GM23338 (cell line): ENCODE results near the gene EDN2. TPM values are rescaled to one million over a fixed set of nuclear protein-coding genes. Genes with fewer than 3 reads are reported as not detected.

Source experiments
- ATAC-seq: fragments of 200-7000 bp; cut with Tn5 transposase; 3 replicates; pipeline ENCODE4 v1.9.1; 2020
- DNase-seq: peaks from one replicate; pipeline ENCODE4 v3.0.0-alpha.2; 2015; ENCODE audit warnings: low spot score
- H2AFZ ChIP-seq: fragments of 200-600 bp; sonication (generic); 2 replicates; pipeline ENCODE4 v1.8.0; 2016; ENCODE audit warnings: antibody characterized with exemption, mild to moderate bottlenecking, moderate library complexity
- H3F3A ChIP-seq: fragments of 200-600 bp; sonication (generic); replicated peaks from 2 replicates; pipeline ENCODE4 v1.8.0; 2017; ENCODE audit warnings: antibody characterized with exemption, mixed run types, low read depth
- H3K27ac ChIP-seq: fragments of 200-600 bp; sonication (generic); 2 replicates; pipeline ENCODE4 v1.6.1; 2016; ENCODE audit warnings: low read depth
- H3K27me3 ChIP-seq: fragments of 200-600 bp; sonication (generic); 2 replicates; pipeline ENCODE4 v1.8.0; 2016; ENCODE audit warnings: mild to moderate bottlenecking, mixed run types, moderate library complexity; ENCODE audit not compliant: insufficient read depth
- H3K36me3 ChIP-seq: fragments of 200-600 bp; sonication (generic); 2 replicates; pipeline ENCODE4 v1.8.0; 2016; ENCODE audit warnings: mild to moderate bottlenecking; ENCODE audit not compliant: insufficient read depth
- H3K4me1 ChIP-seq: fragments of 200-600 bp; sonication (generic); 2 replicates; pipeline ENCODE4 v1.8.0; 2016; ENCODE audit warnings: mild to moderate bottlenecking, moderate library complexity; ENCODE audit not compliant: insufficient read depth
- H3K4me2 ChIP-seq: fragments of 200-600 bp; sonication (generic); 2 replicates; pipeline ENCODE4 v1.7.1; 2017; ENCODE audit warnings: mixed run types
- H3K4me3 ChIP-seq: fragments of 200-600 bp; sonication (generic); 2 replicates; pipeline ENCODE4 v1.6.1; 2016; ENCODE audit warnings: mixed run types
- H3K79me2 ChIP-seq: fragments of 200-600 bp; sonication (generic); replicated peaks from 2 replicates; pipeline ENCODE4 v1.8.0; 2017; ENCODE audit warnings: mild to moderate bottlenecking; ENCODE audit not compliant: insufficient read depth
- H3K9me2 ChIP-seq: fragments of 200-600 bp; sonication (generic); 2 replicates; pipeline ENCODE4 v1.8.0; 2017; ENCODE audit not compliant: insufficient read depth
- H4K20me1 ChIP-seq: fragments of 200-600 bp; sonication (generic); replicated peaks from 2 replicates; pipeline ENCODE4 v1.8.0; 2017; ENCODE audit warnings: mild to moderate bottlenecking; ENCODE audit not compliant: insufficient read depth
- H3K27ac Mint-ChIP-seq: 2 replicates; pipeline ENCODE4 v1.8.0; 2020; ENCODE audit warnings: inconsistent platforms, mild to moderate bottlenecking, moderate library complexity, mixed read lengths
- H3K27me3 Mint-ChIP-seq: 3 replicates; pipeline ENCODE4 v1.8.0; 2022; ENCODE audit warnings: low read depth, mild to moderate bottlenecking, moderate library complexity, mixed read lengths, inconsistent platforms; ENCODE audit not compliant: insufficient read depth, poor library complexity
- H3K36me3 Mint-ChIP-seq: 3 replicates; pipeline ENCODE4 v1.8.0; 2021; ENCODE audit warnings: low read depth, mild to moderate bottlenecking, inconsistent platforms, moderate library complexity, mixed read lengths
- H3K4me1 Mint-ChIP-seq: 3 replicates; pipeline ENCODE4 v1.8.0; 2020; ENCODE audit warnings: mild to moderate bottlenecking, inconsistent platforms, mixed read lengths
- H3K4me3 Mint-ChIP-seq: 3 replicates; pipeline ENCODE4 v1.8.0; 2021; ENCODE audit warnings: moderate library complexity, mild to moderate bottlenecking, inconsistent platforms, mixed read lengths
- H3K9me3 Mint-ChIP-seq: 3 replicates; pipeline ENCODE4 v1.8.0; 2020; ENCODE audit warnings: moderate library complexity, mild to moderate bottlenecking, inconsistent platforms, mixed read lengths
- CREB1 ChIP-seq: fragments of 250-450 bp; sonication (Bioruptor Pico); IDR thresholded peaks from 2 replicates; pipeline ENCODE4 v1.5.0; 2020; ENCODE audit warnings: low read depth, mild to moderate bottlenecking, moderate library complexity
- EZH2 ChIP-seq: fragments of 200-600 bp; sonication (generic); IDR thresholded peaks from one replicate; pipeline ENCODE4 v1.8.0; 2017; ENCODE audit warnings: antibody characterized with exemption, mild to moderate bottlenecking, low read depth; ENCODE audit not compliant: unreplicated experiment
- EZH2phosphoT487 ChIP-seq: fragments of 200-600 bp; sonication (generic); IDR thresholded peaks from one replicate; pipeline ENCODE4 v1.8.1; 2018; ENCODE audit warnings: antibody characterized with exemption; ENCODE audit not compliant: unreplicated experiment
- JUNB ChIP-seq: IDR thresholded peaks from one replicate; pipeline ENCODE4 v1.6.1; 2016; ENCODE audit warnings: antibody characterized with exemption; ENCODE audit not compliant: unreplicated experiment
- NANOG ChIP-seq: IDR thresholded peaks from 2 replicates; pipeline ENCODE4 v1.6.1; 2016; ENCODE audit warnings: antibody characterized with exemption, borderline replicate concordance
- POLR2AphosphoS5 ChIP-seq: IDR thresholded peaks from 2 replicates; pipeline ENCODE4 v1.6.1; 2016; ENCODE audit warnings: antibody characterized with exemption, low read depth
- STAT1 ChIP-seq: IDR thresholded peaks from one replicate; pipeline ENCODE4 v1.6.1; 2016; ENCODE audit warnings: antibody characterized with exemption; ENCODE audit not compliant: unreplicated experiment
- ZNF114 ChIP-seq: fragments of 250-450 bp; sonication (Bioruptor Pico); IDR thresholded peaks from 2 replicates; pipeline ENCODE4 v1.5.0; 2020; ENCODE audit warnings: mild to moderate bottlenecking, moderate library complexity
- ZNF331 ChIP-seq: fragments of 250-450 bp; sonication (Bioruptor Pico); IDR thresholded peaks from 2 replicates; pipeline ENCODE4 v1.5.0; 2020; ENCODE audit warnings: low read depth, mild to moderate bottlenecking, moderate library complexity
- polyA plus RNA-seq: library from polyadenylated mRNA; unstranded; fragments of >200 nt; fragmentation: Nextera tagmentation; extraction: Ambion mirVana; gene quantifications from 2 replicates; pipeline ENCODE4 v1.2.1, GENCODE V29; 2016
- total RNA-seq: library from RNA; depleted of rRNA; stranded (reverse); fragments of >200 nt; shearing (Covaris generic); gene quantifications from 2 replicates; pipeline ENCODE4 v1.2.3, GENCODE V29; 2014
- TF ChIP-seq, protein P1 (sequence below): IDR thresholded peaks from one replicate; pipeline ENCODE4 v1.6.1; 2018; ENCODE audit warnings: antibody characterized with exemption; ENCODE audit not compliant: unreplicated experiment
- TF ChIP-seq, protein P2 (sequence below): IDR thresholded peaks from 2 replicates; pipeline ENCODE4 v1.6.1; 2016; ENCODE audit warnings: antibody characterized with exemption
- TF ChIP-seq, protein P3 (sequence below): fragments of 250-450 bp; sonication (Bioruptor Pico); IDR thresholded peaks from 2 replicates; pipeline ENCODE4 v1.5.0; 2020; ENCODE audit warnings: mild to moderate bottlenecking, moderate library complexity

The EDN2 gene
- total and polyA plus RNA-seq, 2 experiments from 2014 or later: not detected

DNA sequence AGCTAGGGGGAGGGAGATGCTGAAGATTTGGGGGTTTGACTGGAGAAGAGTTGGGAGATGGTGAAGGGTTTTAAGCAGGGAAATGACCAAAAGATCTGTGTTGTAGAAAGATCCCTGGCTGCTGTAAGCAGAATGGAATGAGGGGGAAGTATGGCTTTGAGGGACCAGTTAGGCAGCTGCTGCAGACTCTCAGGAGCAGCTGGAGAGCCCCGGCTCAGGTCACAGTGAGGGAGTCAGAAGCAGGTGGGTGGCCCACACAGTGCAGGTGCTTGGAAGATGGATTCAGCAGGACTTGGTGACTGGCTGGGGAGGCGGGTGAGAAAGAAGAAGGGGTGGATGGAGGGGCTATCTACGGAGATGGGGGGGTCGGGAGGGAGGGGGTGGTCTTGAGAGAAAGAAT is 35.7 kb downstream of the EDN2 start:
- peaks cover 9% of the 10 kb centered on the region for H3K27me3 Mint-ChIP-seq
- H3K4me1 Mint-ChIP-seq: no peaks in the 10 kb centered on the region; the same call in 2 of the 3 replicates
- Histone ChIP-seq H3K4me3 (no peak overlapping the region), H3K79me2 (no peaks in the 10 kb centered on the region), H2AFZ (no peak overlapping the region), H3K36me3 (no peaks in the 10 kb centered on the region), H4K20me1 (no peaks in the 10 kb centered on the region), H3K4me2 (no peak overlapping the region), H3K4me1 (no peaks in the 10 kb centered on the region), H3K27me3 (no peaks in the 10 kb centered on the region), H3K27ac (no peak overlapping the region), H3F3A (no peaks in the 10 kb centered on the region), H3K9me2 (no peaks in the 10 kb centered on the region)
- H3K27ac Mint-ChIP-seq: no peak overlapping the region
- no peak for ATAC-seq
- H3K9me3 Mint-ChIP-seq: peaks cover 20% of the 10 kb centered on the region; the same call in 2 of the 3 replicates
- no peak for DNase-seq
- TF ChIP-seq, protein P1, sequence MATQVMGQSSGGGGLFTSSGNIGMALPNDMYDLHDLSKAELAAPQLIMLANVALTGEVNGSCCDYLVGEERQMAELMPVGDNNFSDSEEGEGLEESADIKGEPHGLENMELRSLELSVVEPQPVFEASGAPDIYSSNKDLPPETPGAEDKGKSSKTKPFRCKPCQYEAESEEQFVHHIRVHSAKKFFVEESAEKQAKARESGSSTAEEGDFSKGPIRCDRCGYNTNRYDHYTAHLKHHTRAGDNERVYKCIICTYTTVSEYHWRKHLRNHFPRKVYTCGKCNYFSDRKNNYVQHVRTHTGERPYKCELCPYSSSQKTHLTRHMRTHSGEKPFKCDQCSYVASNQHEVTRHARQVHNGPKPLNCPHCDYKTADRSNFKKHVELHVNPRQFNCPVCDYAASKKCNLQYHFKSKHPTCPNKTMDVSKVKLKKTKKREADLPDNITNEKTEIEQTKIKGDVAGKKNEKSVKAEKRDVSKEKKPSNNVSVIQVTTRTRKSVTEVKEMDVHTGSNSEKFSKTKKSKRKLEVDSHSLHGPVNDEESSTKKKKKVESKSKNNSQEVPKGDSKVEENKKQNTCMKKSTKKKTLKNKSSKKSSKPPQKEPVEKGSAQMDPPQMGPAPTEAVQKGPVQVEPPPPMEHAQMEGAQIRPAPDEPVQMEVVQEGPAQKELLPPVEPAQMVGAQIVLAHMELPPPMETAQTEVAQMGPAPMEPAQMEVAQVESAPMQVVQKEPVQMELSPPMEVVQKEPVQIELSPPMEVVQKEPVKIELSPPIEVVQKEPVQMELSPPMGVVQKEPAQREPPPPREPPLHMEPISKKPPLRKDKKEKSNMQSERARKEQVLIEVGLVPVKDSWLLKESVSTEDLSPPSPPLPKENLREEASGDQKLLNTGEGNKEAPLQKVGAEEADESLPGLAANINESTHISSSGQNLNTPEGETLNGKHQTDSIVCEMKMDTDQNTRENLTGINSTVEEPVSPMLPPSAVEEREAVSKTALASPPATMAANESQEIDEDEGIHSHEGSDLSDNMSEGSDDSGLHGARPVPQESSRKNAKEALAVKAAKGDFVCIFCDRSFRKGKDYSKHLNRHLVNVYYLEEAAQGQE: no peak
- TF ChIP-seq EZH2 (no peak), POLR2AphosphoS5 (no peak), ZNF331 (CRISPR knock-in tag) (no peak), NANOG (no peak), ZNF114 (no peak), CREB1 (CRISPR knock-in tag) (no peak), JUNB (no peak), EZH2phosphoT487 (no peak), STAT1 (no peak)
- TF ChIP-seq, protein P2, sequence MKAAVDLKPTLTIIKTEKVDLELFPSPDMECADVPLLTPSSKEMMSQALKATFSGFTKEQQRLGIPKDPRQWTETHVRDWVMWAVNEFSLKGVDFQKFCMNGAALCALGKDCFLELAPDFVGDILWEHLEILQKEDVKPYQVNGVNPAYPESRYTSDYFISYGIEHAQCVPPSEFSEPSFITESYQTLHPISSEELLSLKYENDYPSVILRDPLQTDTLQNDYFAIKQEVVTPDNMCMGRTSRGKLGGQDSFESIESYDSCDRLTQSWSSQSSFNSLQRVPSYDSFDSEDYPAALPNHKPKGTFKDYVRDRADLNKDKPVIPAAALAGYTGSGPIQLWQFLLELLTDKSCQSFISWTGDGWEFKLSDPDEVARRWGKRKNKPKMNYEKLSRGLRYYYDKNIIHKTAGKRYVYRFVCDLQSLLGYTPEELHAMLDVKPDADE: no peak
- TF ChIP-seq, protein P3, sequence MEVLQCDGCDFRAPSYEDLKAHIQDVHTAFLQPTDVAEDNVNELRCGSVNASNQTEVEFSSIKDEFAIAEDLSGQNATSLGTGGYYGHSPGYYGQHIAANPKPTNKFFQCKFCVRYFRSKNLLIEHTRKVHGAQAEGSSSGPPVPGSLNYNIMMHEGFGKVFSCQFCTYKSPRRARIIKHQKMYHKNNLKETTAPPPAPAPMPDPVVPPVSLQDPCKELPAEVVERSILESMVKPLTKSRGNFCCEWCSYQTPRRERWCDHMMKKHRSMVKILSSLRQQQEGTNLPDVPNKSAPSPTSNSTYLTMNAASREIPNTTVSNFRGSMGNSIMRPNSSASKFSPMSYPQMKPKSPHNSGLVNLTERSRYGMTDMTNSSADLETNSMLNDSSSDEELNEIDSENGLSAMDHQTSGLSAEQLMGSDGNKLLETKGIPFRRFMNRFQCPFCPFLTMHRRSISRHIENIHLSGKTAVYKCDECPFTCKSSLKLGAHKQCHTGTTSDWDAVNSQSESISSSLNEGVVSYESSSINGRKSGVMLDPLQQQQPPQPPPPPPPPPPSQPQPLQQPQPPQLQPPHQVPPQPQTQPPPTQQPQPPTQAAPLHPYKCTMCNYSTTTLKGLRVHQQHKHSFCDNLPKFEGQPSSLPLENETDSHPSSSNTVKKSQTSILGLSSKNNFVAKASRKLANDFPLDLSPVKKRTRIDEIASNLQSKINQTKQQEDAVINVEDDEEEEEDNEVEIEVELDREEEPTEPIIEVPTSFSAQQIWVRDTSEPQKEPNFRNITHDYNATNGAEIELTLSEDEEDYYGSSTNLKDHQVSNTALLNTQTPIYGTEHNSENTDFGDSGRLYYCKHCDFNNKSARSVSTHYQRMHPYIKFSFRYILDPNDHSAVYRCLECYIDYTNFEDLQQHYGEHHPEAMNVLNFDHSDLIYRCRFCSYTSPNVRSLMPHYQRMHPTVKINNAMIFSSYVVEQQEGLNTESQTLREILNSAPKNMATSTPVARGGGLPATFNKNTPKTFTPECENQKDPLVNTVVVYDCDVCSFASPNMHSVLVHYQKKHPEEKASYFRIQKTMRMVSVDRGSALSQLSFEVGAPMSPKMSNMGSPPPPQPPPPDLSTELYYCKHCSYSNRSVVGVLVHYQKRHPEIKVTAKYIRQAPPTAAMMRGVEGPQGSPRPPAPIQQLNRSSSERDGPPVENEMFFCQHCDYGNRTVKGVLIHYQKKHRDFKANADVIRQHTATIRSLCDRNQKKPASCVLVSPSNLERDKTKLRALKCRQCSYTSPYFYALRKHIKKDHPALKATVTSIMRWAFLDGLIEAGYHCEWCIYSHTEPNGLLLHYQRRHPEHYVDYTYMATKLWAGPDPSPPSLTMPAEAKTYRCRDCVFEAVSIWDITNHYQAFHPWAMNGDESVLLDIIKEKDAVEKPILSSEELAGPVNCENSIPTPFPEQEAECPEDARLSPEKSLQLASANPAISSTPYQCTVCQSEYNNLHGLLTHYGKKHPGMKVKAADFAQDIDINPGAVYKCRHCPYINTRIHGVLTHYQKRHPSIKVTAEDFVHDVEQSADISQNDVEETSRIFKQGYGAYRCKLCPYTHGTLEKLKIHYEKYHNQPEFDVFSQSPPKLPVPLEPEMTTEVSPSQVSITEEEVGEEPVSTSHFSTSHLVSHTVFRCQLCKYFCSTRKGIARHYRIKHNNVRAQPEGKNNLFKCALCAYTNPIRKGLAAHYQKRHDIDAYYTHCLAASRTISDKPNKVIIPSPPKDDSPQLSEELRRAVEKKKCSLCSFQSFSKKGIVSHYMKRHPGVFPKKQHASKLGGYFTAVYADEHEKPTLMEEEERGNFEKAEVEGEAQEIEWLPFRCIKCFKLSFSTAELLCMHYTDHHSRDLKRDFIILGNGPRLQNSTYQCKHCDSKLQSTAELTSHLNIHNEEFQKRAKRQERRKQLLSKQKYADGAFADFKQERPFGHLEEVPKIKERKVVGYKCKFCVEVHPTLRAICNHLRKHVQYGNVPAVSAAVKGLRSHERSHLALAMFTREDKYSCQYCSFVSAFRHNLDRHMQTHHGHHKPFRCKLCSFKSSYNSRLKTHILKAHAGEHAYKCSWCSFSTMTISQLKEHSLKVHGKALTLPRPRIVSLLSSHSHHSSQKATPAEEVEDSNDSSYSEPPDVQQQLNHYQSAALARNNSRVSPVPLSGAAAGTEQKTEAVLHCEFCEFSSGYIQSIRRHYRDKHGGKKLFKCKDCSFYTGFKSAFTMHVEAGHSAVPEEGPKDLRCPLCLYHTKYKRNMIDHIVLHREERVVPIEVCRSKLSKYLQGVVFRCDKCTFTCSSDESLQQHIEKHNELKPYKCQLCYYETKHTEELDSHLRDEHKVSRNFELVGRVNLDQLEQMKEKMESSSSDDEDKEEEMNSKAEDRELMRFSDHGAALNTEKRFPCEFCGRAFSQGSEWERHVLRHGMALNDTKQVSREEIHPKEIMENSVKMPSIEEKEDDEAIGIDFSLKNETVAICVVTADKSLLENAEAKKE (CRISPR knock-in tag): no peak
- H3K36me3 Mint-ChIP-seq: peaks cover 6% of the 10 kb centered on the region; the same call in 1 of the 3 replicates
- no peak overlapping the region for H3K4me3 Mint-ChIP-seq
